Measurements from ENCODE around the gene SAP30. TPM values are rescaled to one million over a fixed set of nuclear protein-coding genes. Genes with fewer than 3 reads are reported as not detected.

SAP30 gene
- total RNA-seq, 1 experiment from 2014 or later = 12.0 TPM

DNA sequence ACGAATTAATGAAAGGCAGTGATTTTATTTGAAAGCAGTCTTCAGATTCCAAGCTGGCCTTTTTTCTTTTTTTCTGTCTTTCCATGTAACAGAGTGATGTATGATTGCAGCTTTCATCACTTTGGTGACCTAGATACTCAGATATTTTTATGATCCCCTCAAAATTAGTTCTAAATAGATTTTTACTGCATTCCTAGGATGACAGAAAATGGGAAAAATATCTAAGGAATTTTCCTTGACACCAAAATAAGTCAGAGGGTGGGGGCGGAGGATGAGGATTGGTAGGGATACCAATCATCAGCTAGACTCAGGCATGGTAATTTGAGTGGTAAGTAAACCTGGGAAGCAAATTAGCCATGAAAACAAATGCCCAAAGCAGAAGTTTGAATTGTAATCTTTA lies 24.7 kb upstream of the SAP30 start:
- no peak overlapping the region for H3K9ac ChIP-seq (ENCODE audit: low read length)
- BruUV-seq (replicated peaks) = no TSS peak
- H4K20me1 ChIP-seq (ENCODE audit: insufficient read depth) = no peaks in the 10 kb centered on the region
- H3K79me2 ChIP-seq (ENCODE audit: insufficient read depth, low read length) = no peaks in the 10 kb centered on the region
- ChIA-PET RAD21 (ENCODE audit: low non-redundant PET in 1 of 2, low total read pairs in 2 of 2, uncharacterized antibody in 2 of 2, unreplicated experiment in 2 of 2) (no interaction called here), POLR2A (interaction anchor here (4.1 kb wide), 1 partner anchor 11 kb away, joined by 12 read pairs; the partner anchor contains the start of gene HMGB2), CTCF (interaction anchor here (0.9 kb wide), 1 partner anchor 27 kb away, joined by 3 read pairs; no protein-coding TSS in a partner anchor)
- H3K27ac ChIP-seq (ENCODE audit: low read depth, low read length) = no peak overlapping the region
- peak overlapping the region; percentile 31; the same call in 1 of the 2 replicates for H3K4me2 ChIP-seq (ENCODE audit: low read length)
- DNase-seq (ENCODE audit: low read depth, low spot score) = no peak
- H3K4me1 ChIP-seq (ENCODE audit: control insufficient read depth in 1 of 2, insufficient read depth in 2 of 2, low read length in 2 of 2) = peaks cover 0 to 7% of the 10 kb centered on the region in 2 experiments; a peak in 1 of 4 replicates
- H3K27me3 ChIP-seq (ENCODE audit: insufficient read depth, low read length) = no peaks in the 10 kb centered on the region
- no peak overlapping the region for H2AFZ ChIP-seq (ENCODE audit: low read depth, low read length, poor library complexity, severe bottlenecking)
- no peak for ATAC-seq
- no peaks in the 10 kb centered on the region for H3K36me3 ChIP-seq (ENCODE audit: control insufficient read depth in 1 of 2, insufficient read depth in 2 of 2, low read length in 2 of 2)
- no peaks in the 10 kb centered on the region for H3K9me2 ChIP-seq (ENCODE audit: insufficient read depth)
- H3K9me3 ChIP-seq (ENCODE audit: control insufficient read depth in 1 of 2, insufficient read depth in 1 of 2, low read depth in 1 of 2, low read length in 2 of 2) = 0 out of 4 replicates have a peak, but pooled peaks cover 0 to 4% of the 10 kb centered on the region in 2 experiments
- no peak overlapping the region for H3K4me3 ChIP-seq (replicated peaks in 1 of 2; ENCODE audit: low read depth in 1 of 2, low read length in 2 of 2)
- TF ChIP-seq EGR1 (IDR thresholded peaks at IDR 0.05; ENCODE audit: low read depth) = no peak
- no peak for TF ChIP-seq EZH2 (IDR thresholded peaks at IDR 0.05)
- intact Hi-C loops (cut with micrococcal nuclease) = no loop called here

DNA sequence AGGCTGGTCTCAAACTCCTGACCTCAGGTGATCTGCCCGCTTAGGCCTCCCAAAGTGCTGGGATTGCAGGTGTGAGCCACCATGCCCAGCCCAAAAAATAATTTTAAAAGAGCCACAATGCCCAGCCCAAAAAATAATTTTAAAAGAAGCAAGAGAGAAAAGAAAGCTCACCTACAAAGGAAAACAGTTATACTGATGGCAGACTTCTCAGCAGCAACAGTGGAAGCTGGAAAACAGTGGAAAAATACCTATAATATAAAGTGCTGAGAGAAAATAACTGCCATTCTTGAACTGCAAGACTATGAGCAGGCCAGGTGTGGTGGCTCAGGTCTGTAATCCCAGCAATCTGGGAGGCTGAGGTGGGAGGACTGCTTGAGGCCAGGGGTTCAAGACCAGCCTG lies 23.3 kb upstream of the SAP30 start:
- BruUV-seq (replicated peaks) = no TSS peak
- H3K36me3 ChIP-seq (ENCODE audit: control insufficient read depth in 1 of 2, insufficient read depth in 2 of 2, low read length in 2 of 2) = no peaks in the 10 kb centered on the region
- RAD21 ChIA-PET (ENCODE audit: low non-redundant PET in 1 of 2, low total read pairs in 2 of 2, uncharacterized antibody in 2 of 2, unreplicated experiment in 2 of 2) = no interaction called here
- no peaks in the 10 kb centered on the region for H3K9me2 ChIP-seq (ENCODE audit: insufficient read depth)
- H3K4me2 ChIP-seq (ENCODE audit: low read length) = no peak overlapping the region
- no peak overlapping the region for H3K27ac ChIP-seq (ENCODE audit: low read depth, low read length)
- peaks cover 0 to 7% of the 10 kb centered on the region in 2 experiments; a peak in 1 of 4 replicates for H3K4me1 ChIP-seq (ENCODE audit: control insufficient read depth in 1 of 2, insufficient read depth in 2 of 2, low read length in 2 of 2)
- no peaks in the 10 kb centered on the region for H3K79me2 ChIP-seq (ENCODE audit: insufficient read depth, low read length)
- no peak for DNase-seq (ENCODE audit: low read depth, low spot score)
- intact Hi-C loops (cut with micrococcal nuclease) = no loop called here
- no peak overlapping the region for H2AFZ ChIP-seq (ENCODE audit: low read depth, low read length, poor library complexity, severe bottlenecking)
- no peak overlapping the region for H3K9ac ChIP-seq (ENCODE audit: low read length)
- TF ChIP-seq SRF (IDR thresholded peaks at IDR 0.05; ENCODE audit: low read depth) (no peak), TCF7L2 (IDR thresholded peaks at IDR 0.05; ENCODE audit: borderline replicate concordance, extremely low read depth, insufficient read depth, insufficient read length) (no peak), SIN3A (IDR thresholded peaks at IDR 0.05; ENCODE audit: low read depth) (no peak), ELF1 (IDR thresholded peaks at IDR 0.05; ENCODE audit: borderline replicate concordance, low read depth) (no peak), ZNF274 (IDR thresholded peaks at IDR 0.05; ENCODE audit: low read depth, low read length) (no peak), EZH2 (IDR thresholded peaks at IDR 0.05) (no peak), EZH2phosphoT487 (IDR thresholded peaks at IDR 0.05; ENCODE audit: borderline replicate concordance) (no peak), JUND (IDR thresholded peaks at IDR 0.05) (no peak), SP1 (IDR thresholded peaks at IDR 0.05; ENCODE audit: low read depth) (no peak), ZFX (IDR thresholded peaks at IDR 0.05) (no peak), POLR2AphosphoS5 (IDR thresholded peaks at IDR 0.05; ENCODE audit: low read depth, low read length) (no peak), EGR1 (IDR thresholded peaks at IDR 0.05; ENCODE audit: low read depth) (no peak)
- TF ChIP-seq, protein P1, sequence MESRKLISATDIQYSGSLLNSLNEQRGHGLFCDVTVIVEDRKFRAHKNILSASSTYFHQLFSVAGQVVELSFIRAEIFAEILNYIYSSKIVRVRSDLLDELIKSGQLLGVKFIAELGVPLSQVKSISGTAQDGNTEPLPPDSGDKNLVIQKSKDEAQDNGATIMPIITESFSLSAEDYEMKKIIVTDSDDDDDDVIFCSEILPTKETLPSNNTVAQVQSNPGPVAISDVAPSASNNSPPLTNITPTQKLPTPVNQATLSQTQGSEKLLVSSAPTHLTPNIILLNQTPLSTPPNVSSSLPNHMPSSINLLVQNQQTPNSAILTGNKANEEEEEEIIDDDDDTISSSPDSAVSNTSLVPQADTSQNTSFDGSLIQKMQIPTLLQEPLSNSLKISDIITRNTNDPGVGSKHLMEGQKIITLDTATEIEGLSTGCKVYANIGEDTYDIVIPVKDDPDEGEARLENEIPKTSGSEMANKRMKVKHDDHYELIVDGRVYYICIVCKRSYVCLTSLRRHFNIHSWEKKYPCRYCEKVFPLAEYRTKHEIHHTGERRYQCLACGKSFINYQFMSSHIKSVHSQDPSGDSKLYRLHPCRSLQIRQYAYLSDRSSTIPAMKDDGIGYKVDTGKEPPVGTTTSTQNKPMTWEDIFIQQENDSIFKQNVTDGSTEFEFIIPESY (IDR thresholded peaks at IDR 0.05; ENCODE audit: extremely low read depth, insufficient replicate concordance, low read length) = no peak
- TF ChIP-seq, protein P2, sequence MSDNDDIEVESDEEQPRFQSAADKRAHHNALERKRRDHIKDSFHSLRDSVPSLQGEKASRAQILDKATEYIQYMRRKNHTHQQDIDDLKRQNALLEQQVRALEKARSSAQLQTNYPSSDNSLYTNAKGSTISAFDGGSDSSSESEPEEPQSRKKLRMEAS (IDR thresholded peaks at IDR 0.05) = no peak
- TF ChIP-seq, protein P3, sequence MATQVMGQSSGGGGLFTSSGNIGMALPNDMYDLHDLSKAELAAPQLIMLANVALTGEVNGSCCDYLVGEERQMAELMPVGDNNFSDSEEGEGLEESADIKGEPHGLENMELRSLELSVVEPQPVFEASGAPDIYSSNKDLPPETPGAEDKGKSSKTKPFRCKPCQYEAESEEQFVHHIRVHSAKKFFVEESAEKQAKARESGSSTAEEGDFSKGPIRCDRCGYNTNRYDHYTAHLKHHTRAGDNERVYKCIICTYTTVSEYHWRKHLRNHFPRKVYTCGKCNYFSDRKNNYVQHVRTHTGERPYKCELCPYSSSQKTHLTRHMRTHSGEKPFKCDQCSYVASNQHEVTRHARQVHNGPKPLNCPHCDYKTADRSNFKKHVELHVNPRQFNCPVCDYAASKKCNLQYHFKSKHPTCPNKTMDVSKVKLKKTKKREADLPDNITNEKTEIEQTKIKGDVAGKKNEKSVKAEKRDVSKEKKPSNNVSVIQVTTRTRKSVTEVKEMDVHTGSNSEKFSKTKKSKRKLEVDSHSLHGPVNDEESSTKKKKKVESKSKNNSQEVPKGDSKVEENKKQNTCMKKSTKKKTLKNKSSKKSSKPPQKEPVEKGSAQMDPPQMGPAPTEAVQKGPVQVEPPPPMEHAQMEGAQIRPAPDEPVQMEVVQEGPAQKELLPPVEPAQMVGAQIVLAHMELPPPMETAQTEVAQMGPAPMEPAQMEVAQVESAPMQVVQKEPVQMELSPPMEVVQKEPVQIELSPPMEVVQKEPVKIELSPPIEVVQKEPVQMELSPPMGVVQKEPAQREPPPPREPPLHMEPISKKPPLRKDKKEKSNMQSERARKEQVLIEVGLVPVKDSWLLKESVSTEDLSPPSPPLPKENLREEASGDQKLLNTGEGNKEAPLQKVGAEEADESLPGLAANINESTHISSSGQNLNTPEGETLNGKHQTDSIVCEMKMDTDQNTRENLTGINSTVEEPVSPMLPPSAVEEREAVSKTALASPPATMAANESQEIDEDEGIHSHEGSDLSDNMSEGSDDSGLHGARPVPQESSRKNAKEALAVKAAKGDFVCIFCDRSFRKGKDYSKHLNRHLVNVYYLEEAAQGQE (IDR thresholded peaks at IDR 0.05; ENCODE audit: low read depth) = no peak
- CTCF ChIA-PET = no interaction called here
- 0 out of 4 replicates have a peak, but pooled peaks cover 0 to 4% of the 10 kb centered on the region in 2 experiments for H3K9me3 ChIP-seq (ENCODE audit: control insufficient read depth in 1 of 2, insufficient read depth in 1 of 2, low read depth in 1 of 2, low read length in 2 of 2)
- no peak overlapping the region for H3K4me3 ChIP-seq (replicated peaks in 1 of 2; ENCODE audit: low read depth in 1 of 2, low read length in 2 of 2)
- no peaks in the 10 kb centered on the region for H4K20me1 ChIP-seq (ENCODE audit: insufficient read depth)
- H3K27me3 ChIP-seq (ENCODE audit: insufficient read depth, low read length) = no peaks in the 10 kb centered on the region
- POLR2A ChIA-PET = interaction anchor here (4.1 kb wide), 1 partner anchor 13 kb away, joined by 12 read pairs; the partner anchor contains the start of gene HMGB2
- ATAC-seq = no peak

Measured in HCT116 (cell line).